ENCODE data around the gene ABCC12. TPM values are rescaled to one million over a fixed set of nuclear protein-coding genes. Genes with fewer than 3 reads are reported as not detected.

The ABCC12 gene
- total and polyA plus RNA-seq, 2 donors (not counting 3 experiments of a cell fraction or from before 2014, with no cell fraction given), result not detected

- Histone ChIP-seq H3K9me3 (replicated peaks; ENCODE audit: control insufficient read depth, insufficient read depth, low read length) (no peaks in the 10 kb centered on the region), H3K79me2 (ENCODE audit: control insufficient read depth, insufficient read depth, low read length) (no peaks in the 10 kb centered on the region), H2AFZ (ENCODE audit: low read depth, low read length) (no peak overlapping the region), H3K36me3 (ENCODE audit: control insufficient read depth in 2 of 2, extremely low read depth in 1 of 2, insufficient read depth in 2 of 2, low read length in 2 of 2) (no peaks in the 10 kb centered on the region), H4K20me1 (replicated peaks; ENCODE audit: control insufficient read depth, extremely low read depth, insufficient read depth, low read length) (no peaks in the 10 kb centered on the region), H3K9me1 (replicated peaks; ENCODE audit: control insufficient read depth, extremely low read depth, insufficient read depth, low read length) (no peaks in the 10 kb centered on the region), H3K9ac (replicated peaks; ENCODE audit: extremely low read depth, insufficient read depth, low read length) (no peak overlapping the region), H3K4me2 (ENCODE audit: insufficient read depth, low read length) (no peak overlapping the region), H3K4me1 (ENCODE audit: control insufficient read depth, extremely low read depth, insufficient read depth, low read length) (peaks cover 10% of the 10 kb centered on the region), H3K27ac (ENCODE audit: insufficient read depth, low read depth, low read length) (no peak overlapping the region), H3K27me3 (ENCODE audit: control insufficient read depth in 2 of 2, insufficient read depth in 2 of 2, low read length in 2 of 2) (no peaks in the 10 kb centered on the region), H3K4me3 (replicated peaks in 1 of 3; ENCODE audit: insufficient read depth in 1 of 3, low read depth in 1 of 3, low read length in 3 of 3) (no peak overlapping the region)
- intact Hi-C loops (cut with micrococcal nuclease), result no loop called here
- no peak for TF ChIP-seq FOS (IDR thresholded peaks at IDR 0.05; ENCODE audit: borderline replicate concordance, insufficient read depth, low read length)
- no peak for TF ChIP-seq EZH2 (IDR thresholded peaks at IDR 0.05; ENCODE audit: borderline replicate concordance, low read depth, low read length, severe bottlenecking)
- no peak for TF ChIP-seq GATA2 (IDR thresholded peaks at IDR 0.05; ENCODE audit: insufficient read depth, insufficient read length, low read depth, low read length)
- TF ChIP-seq POLR2AphosphoS5 (IDR thresholded peaks at IDR 0.05; ENCODE audit: insufficient read depth, low read depth, low read length), result no peak
- no peak for TF ChIP-seq JUN (IDR thresholded peaks at IDR 0.05; ENCODE audit: borderline replicate concordance, insufficient read depth, insufficient read length, low read depth)
- TF ChIP-seq MAX (IDR thresholded peaks at IDR 0.05; ENCODE audit: insufficient read depth, insufficient read length), result no peak
- TF ChIP-seq MYC (IDR thresholded peaks at IDR 0.05; ENCODE audit: low read depth, low read length), result no peak
- TF ChIP-seq CTCF (IDR thresholded peaks at IDR 0.05; ENCODE audit: extremely low read depth in 1 of 2, insufficient read depth in 1 of 2, low read depth in 1 of 2, low read length in 2 of 2), result no peak
- TF ChIP-seq POLR2A (IDR thresholded peaks at IDR 0.05; ENCODE audit: low read depth, low read length), result no peak
- DNase-seq (ENCODE audit: low read depth, low spot score) (no peak), FAIRE-seq (no peak)
- ChIA-PET POLR2A (no interaction called here), CTCF (interaction anchor here (0.5 to 1.6 kb wide), 9 partner anchors 8 to 988 kb away, joined by 3 to 9 read pairs (median 4); partner anchors contain the start of gene NETO2)
- dilution Hi-C loops (cut with MboI; ENCODE audit: extremely low pct_ligation_motif_present, low sequenced_read_pairs), result no loop called here
- no TSS peak for BruUV-seq (replicated peaks)
Observed at GRCh38 chr16:48124266-48124665, 31.5 kb downstream of the ABCC12 start.

Data from endothelial cell of umbilical vein (primary cell).